H9 (cell line): ENCODE data around the gene MFGE8. TPM values are rescaled to one million over a fixed set of nuclear protein-coding genes. Genes with fewer than 3 reads are reported as not detected.

Source experiments
- DNase-seq: peaks from one replicate; pipeline ENCODE4 v3.0.0-alpha.2; 2017
- H2AFZ ChIP-seq: one replicate; pipeline ENCODE4 v1.6.1; 2013; ENCODE audit warnings: mild to moderate bottlenecking, low read length, control low read depth, moderate library complexity
- H2AK5ac ChIP-seq: 2 replicates; pipeline ENCODE4 v1.6.1; 2013; ENCODE audit warnings: low read length, control low read depth, mixed read lengths; ENCODE audit not compliant: insufficient read length
- H2BK120ac ChIP-seq: one replicate; pipeline ENCODE4 v1.6.1; 2013; ENCODE audit warnings: low read depth, mild to moderate bottlenecking, low read length, control low read depth, inconsistent platforms; ENCODE audit not compliant: poor library complexity, severe bottlenecking
- H2BK12ac ChIP-seq: 2 replicates; pipeline ENCODE4 v1.6.1; 2013; ENCODE audit warnings: low read length, control low read depth, mixed read lengths, low read depth; ENCODE audit not compliant: insufficient read length
- H2BK15ac ChIP-seq: 2 replicates; pipeline ENCODE4 v1.6.1; 2013; ENCODE audit warnings: low read depth, low read length, control low read depth
- H2BK20ac ChIP-seq: one replicate; pipeline ENCODE4 v1.6.1; 2013; ENCODE audit warnings: low read depth, mild to moderate bottlenecking, low read length, control low read depth, inconsistent platforms; ENCODE audit not compliant: poor library complexity, severe bottlenecking
- H2BK5ac ChIP-seq: 2 replicates; pipeline ENCODE4 v1.6.1; 2013; ENCODE audit warnings: low read length, control low read depth, mixed read lengths; ENCODE audit not compliant: insufficient read length
- H3K14ac ChIP-seq: 2 replicates; pipeline ENCODE4 v1.6.1; 2013; ENCODE audit warnings: low read length, control low read depth; ENCODE audit not compliant: insufficient read depth
- H3K18ac ChIP-seq: 2 replicates; pipeline ENCODE4 v1.6.1; 2013; ENCODE audit warnings: low read depth, mild to moderate bottlenecking, mixed read lengths, low read length, control low read depth; ENCODE audit not compliant: insufficient read length
- H3K23ac ChIP-seq: 2 replicates; pipeline ENCODE4 v1.6.1; 2013; ENCODE audit warnings: low read length, control low read depth, mixed read lengths, low read depth; ENCODE audit not compliant: insufficient read length
- H3K23me2 ChIP-seq: 2 replicates; pipeline ENCODE4 v1.6.1; 2013; ENCODE audit warnings: low read depth, mild to moderate bottlenecking, mixed read lengths, low read length, control low read depth; ENCODE audit not compliant: insufficient read length, poor library complexity, severe bottlenecking
- H3K27ac ChIP-seq: 2 replicates; pipeline ENCODE4 v1.5.1; 2013; ENCODE audit warnings: low read length, control low read depth, mixed read lengths, low read depth; ENCODE audit not compliant: insufficient read length
- H3K27me3 ChIP-seq: 2 replicates; pipeline ENCODE4 v1.6.1; 2013; ENCODE audit warnings: low read length, control low read depth, inconsistent platforms; ENCODE audit not compliant: insufficient read depth
- H3K4ac ChIP-seq: 2 replicates; pipeline ENCODE4 v1.6.1; 2013; ENCODE audit warnings: low read depth, mild to moderate bottlenecking, control low read depth, inconsistent platforms, low read length, moderate library complexity
- H3K4me1 ChIP-seq: 2 replicates; pipeline ENCODE4 v1.6.1; 2013; ENCODE audit warnings: low read length, control low read depth, inconsistent platforms; ENCODE audit not compliant: insufficient read depth
- H3K4me2 ChIP-seq: 2 replicates; pipeline ENCODE4 v1.6.1; 2013; ENCODE audit warnings: low read length, control low read depth, mixed read lengths; ENCODE audit not compliant: insufficient read length, insufficient read depth
- H3K56ac ChIP-seq: 2 replicates; pipeline ENCODE4 v1.6.1; 2013; ENCODE audit warnings: low read depth, mild to moderate bottlenecking, mixed read lengths, low read length, control low read depth; ENCODE audit not compliant: insufficient read length
- H3K79me1 ChIP-seq: 2 replicates; pipeline ENCODE4 v1.6.1; 2013; ENCODE audit warnings: low read depth, mild to moderate bottlenecking, moderate library complexity, low read length, control low read depth, inconsistent platforms; ENCODE audit not compliant: insufficient read depth, poor library complexity, severe bottlenecking
- H3K79me2 ChIP-seq: 2 replicates; pipeline ENCODE4 v1.6.1; 2013; ENCODE audit warnings: low read length, control low read depth, inconsistent platforms; ENCODE audit not compliant: insufficient read depth
- H3K9ac ChIP-seq: 2 replicates; pipeline ENCODE4 v1.6.1; 2013; ENCODE audit warnings: low read length, control low read depth, mixed read lengths; ENCODE audit not compliant: insufficient read length; ENCODE audit errors: extremely low read depth
- H3K9me3 ChIP-seq: one replicate; pipeline ENCODE4 v1.6.1; 2013; ENCODE audit warnings: low read depth, low read length, inconsistent platforms; ENCODE audit not compliant: control insufficient read depth
- H3T11ph ChIP-seq: one replicate; pipeline ENCODE4 v1.6.1; 2013; ENCODE audit warnings: mild to moderate bottlenecking, low read length, control low read depth, inconsistent platforms
- H4K20me1 ChIP-seq: one replicate; pipeline ENCODE4 v1.6.1; 2013; ENCODE audit not compliant: control insufficient read depth, insufficient read length, insufficient read depth
- H4K5ac ChIP-seq: 2 replicates; pipeline ENCODE4 v1.6.1; 2013; ENCODE audit warnings: low read depth, mild to moderate bottlenecking, mixed read lengths, low read length, control low read depth; ENCODE audit not compliant: insufficient read length
- H4K8ac ChIP-seq: replicated peaks from 2 replicates; pipeline ENCODE4 v1.6.1; 2013; ENCODE audit warnings: low read length, control low read depth, mixed read lengths, low read depth; ENCODE audit not compliant: insufficient read length
- H4K91ac ChIP-seq: 2 replicates; pipeline ENCODE4 v1.6.1; 2013; ENCODE audit warnings: low read depth, mild to moderate bottlenecking, moderate library complexity, mixed read lengths, low read length, control low read depth; ENCODE audit not compliant: insufficient read length
- H3K27ac Mint-ChIP-seq, 3 experiments: 2 replicates in 2 of 3; 3 replicates in 1 of 3; pipeline ENCODE4 v1.8.0; 2020 to 2021; ENCODE audit warnings: mixed read lengths in 3 of 3, mild to moderate bottlenecking in 1 of 3, moderate library complexity in 1 of 3
- H3K27me3 Mint-ChIP-seq: 2 replicates; pipeline ENCODE4 v1.8.0; 2021; ENCODE audit warnings: low read depth, mild to moderate bottlenecking, moderate library complexity, mixed read lengths
- H3K36me3 Mint-ChIP-seq, 3 experiments: 2 replicates in 2 of 3; 3 replicates in 1 of 3; pipeline ENCODE4 v1.8.0; 2020 to 2021; ENCODE audit warnings: low read depth in 3 of 3, mixed read lengths in 3 of 3; ENCODE audit not compliant: insufficient read depth in 1 of 3
- H3K4me1 Mint-ChIP-seq, 2 experiments: 2 replicates each; pipeline ENCODE4 v1.8.0; 2020; ENCODE audit warnings: mixed read lengths in 2 of 2
- H3K4me3 Mint-ChIP-seq, 2 experiments: 2 replicates in 1 of 2; 3 replicates in 1 of 2; pipeline ENCODE4 v1.8.0; 2020 to 2021; ENCODE audit warnings: mild to moderate bottlenecking in 2 of 2, mixed read lengths in 2 of 2, moderate library complexity in 1 of 2
- H3K9me3 Mint-ChIP-seq, 2 experiments: 2 replicates in 1 of 2; 3 replicates in 1 of 2; pipeline ENCODE4 v1.8.0; 2020; ENCODE audit warnings: mild to moderate bottlenecking in 2 of 2, mixed read lengths in 2 of 2, moderate library complexity in 1 of 2
- WGBS: extraction: QIAGEN DNeasy Blood & Tissue Kit; methylation state at CpG from one replicate; pipeline ENCODE4 v1.1.7; 2013; ENCODE audit warnings: missing lambda C conversion rate, low lambda C conversion rate, mixed read lengths; ENCODE audit not compliant: insufficient read length; ENCODE audit errors: extremely low coverage; 5-methylcytosine and 5-hydroxymethylcytosine counted together
- total RNA-seq: library from RNA; stranded (reverse); gene quantifications from 2 replicates; pipeline ENCODE4 v1.2.1, GENCODE V29; 2021
- TF ChIP-seq, protein P1 (sequence below): fragments of 200-600 bp; sonication (generic); conservative IDR thresholded peaks from 3 replicates; pipeline ENCODE4 v1.8.0; 2021; ENCODE audit warnings: antibody characterized with exemption, mild to moderate bottlenecking

MFGE8 gene
- total RNA-seq, 1 experiment from 2014 or later: 653 TPM

DNA sequence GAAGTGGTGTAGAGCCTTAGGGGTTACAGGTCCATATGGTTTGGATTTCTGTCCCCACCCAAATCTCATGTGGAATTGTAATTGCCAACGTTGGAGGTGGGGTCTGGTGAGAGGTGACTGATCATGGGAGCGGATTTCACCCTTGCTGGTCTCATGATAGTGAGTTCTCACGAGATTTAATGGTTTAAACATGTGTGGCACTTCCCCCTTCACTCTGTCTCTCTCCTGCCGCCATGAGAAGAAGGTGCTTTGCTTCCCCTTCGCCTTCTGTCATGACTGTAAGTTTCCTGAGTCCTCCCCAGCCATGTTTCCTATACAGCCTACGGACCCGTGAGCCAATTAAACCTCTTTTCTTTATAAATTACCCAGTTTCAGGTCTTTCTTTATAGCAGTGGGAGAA is 43.1 kb upstream of the MFGE8 start:
- Histone ChIP-seq H3K14ac (no peak overlapping the region), H2BK20ac (no peak overlapping the region), H3K4me2 (no peak overlapping the region), H3K27ac (no peak overlapping the region), H4K20me1 (no peaks in the 10 kb centered on the region), H2BK12ac (no peak overlapping the region), H2AFZ (no peak overlapping the region), H3K27me3 (no peaks in the 10 kb centered on the region), H3K9me3 (no peaks in the 10 kb centered on the region), H2BK120ac (no peak overlapping the region), H3T11ph (no peak overlapping the region), H3K4ac (no peak overlapping the region), H4K91ac (no peak overlapping the region), H3K56ac (no peak overlapping the region), H2BK15ac (no peak overlapping the region), H3K79me2 (no peaks in the 10 kb centered on the region), H3K79me1 (no peaks in the 10 kb centered on the region), H3K9ac (no peak overlapping the region), H2BK5ac (no peak overlapping the region), H2AK5ac (no peak overlapping the region), H3K18ac (no peak overlapping the region), H4K5ac (no peak overlapping the region), H3K4me1 (no peaks in the 10 kb centered on the region; the same call in 1 of the 2 replicates), H3K23me2 (no peaks in the 10 kb centered on the region), H4K8ac (no peak overlapping the region), H3K23ac (no peak overlapping the region)
- Mint-ChIP-seq H3K4me1 (peaks cover 11 to 12% of the 10 kb centered on the region in 2 experiments), H3K36me3 (peaks cover 5 to 14% (median 10%) of the 10 kb centered on the region in 3 experiments), H3K27me3 (peaks cover 7% of the 10 kb centered on the region), H3K27ac (no peak overlapping the region), H3K9me3 (peaks cover 10 to 12% of the 10 kb centered on the region in 2 experiments), H3K4me3 (no peak overlapping the region)
- WGBS: no CpG with 5 or more reads among the region's 7 CpGs
- TF ChIP-seq, protein P1, sequence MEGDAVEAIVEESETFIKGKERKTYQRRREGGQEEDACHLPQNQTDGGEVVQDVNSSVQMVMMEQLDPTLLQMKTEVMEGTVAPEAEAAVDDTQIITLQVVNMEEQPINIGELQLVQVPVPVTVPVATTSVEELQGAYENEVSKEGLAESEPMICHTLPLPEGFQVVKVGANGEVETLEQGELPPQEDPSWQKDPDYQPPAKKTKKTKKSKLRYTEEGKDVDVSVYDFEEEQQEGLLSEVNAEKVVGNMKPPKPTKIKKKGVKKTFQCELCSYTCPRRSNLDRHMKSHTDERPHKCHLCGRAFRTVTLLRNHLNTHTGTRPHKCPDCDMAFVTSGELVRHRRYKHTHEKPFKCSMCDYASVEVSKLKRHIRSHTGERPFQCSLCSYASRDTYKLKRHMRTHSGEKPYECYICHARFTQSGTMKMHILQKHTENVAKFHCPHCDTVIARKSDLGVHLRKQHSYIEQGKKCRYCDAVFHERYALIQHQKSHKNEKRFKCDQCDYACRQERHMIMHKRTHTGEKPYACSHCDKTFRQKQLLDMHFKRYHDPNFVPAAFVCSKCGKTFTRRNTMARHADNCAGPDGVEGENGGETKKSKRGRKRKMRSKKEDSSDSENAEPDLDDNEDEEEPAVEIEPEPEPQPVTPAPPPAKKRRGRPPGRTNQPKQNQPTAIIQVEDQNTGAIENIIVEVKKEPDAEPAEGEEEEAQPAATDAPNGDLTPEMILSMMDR: no peak
- DNase-seq: no peak
